Stimulated activated memory B cell treated with anti-CD40 and anti-IgM and Interleukin-4, amounts not matched to agents 10 μg/mL and 1 μg/mL and 100 μg/mL, for 72 hours (primary cell): Measurements from ENCODE around the gene DDX39A.
"Not testable (repeated sequence)": the region's sequence is repeated elsewhere in the genome, so short reads cannot be mapped to it uniquely, and the experiment has no call there.

Experiments used
- ATAC-seq: fragments of 150-1000 bp; cut with Tn5 transposase; 2 replicates; pipeline ENCODE4 v1.10.0; 2021
- H3K27ac Mint-ChIP-seq: one replicate; pipeline ENCODE4 v1.8.0; 2022; ENCODE audit warnings: mild to moderate bottlenecking, mixed read lengths
- H3K27me3 Mint-ChIP-seq: one replicate; pipeline ENCODE4 v1.8.0; 2022; ENCODE audit warnings: mixed read lengths
- H3K36me3 Mint-ChIP-seq: one replicate; pipeline ENCODE4 v1.8.0; 2022; ENCODE audit warnings: mixed read lengths
- H3K4me1 Mint-ChIP-seq: one replicate; pipeline ENCODE4 v1.8.0; 2022; ENCODE audit warnings: mixed read lengths
- H3K4me3 Mint-ChIP-seq: one replicate; pipeline ENCODE4 v1.8.0; 2022; ENCODE audit warnings: mild to moderate bottlenecking, moderate library complexity, mixed read lengths
- H3K9me3 Mint-ChIP-seq: one replicate; pipeline ENCODE4 v1.8.0; 2022; ENCODE audit warnings: mixed read lengths

DDX39A gene

GRCh38 chr19:14393329-14393728 is 25.8 kb downstream of the DDX39A start:
- Mint-ChIP-seq H3K4me3 (no peak overlapping the region), H3K9me3 (no peaks in the 10 kb centered on the region), H3K27me3 (no peaks in the 10 kb centered on the region), H3K36me3 (peaks cover 78% of the 10 kb centered on the region), H3K27ac (no peak overlapping the region), H3K4me1 (peaks cover 11% of the 10 kb centered on the region)
- ATAC-seq = no peak

- no peaks in the 10 kb centered on the region for H3K27me3 Mint-ChIP-seq
- H3K4me3 Mint-ChIP-seq = no peak overlapping the region
- peaks cover 6% of the 10 kb centered on the region for H3K4me1 Mint-ChIP-seq
- no peak for ATAC-seq
- no peaks in the 10 kb centered on the region for H3K9me3 Mint-ChIP-seq
- peaks cover 61% of the 10 kb centered on the region for H3K36me3 Mint-ChIP-seq
- no peak overlapping the region for H3K27ac Mint-ChIP-seq
Observed at GRCh38 chr19:14391156-14391821, 27.9 kb downstream of the DDX39A start.

- Mint-ChIP-seq H3K4me3 (no peak overlapping the region), H3K27me3 (no peaks in the 10 kb centered on the region), H3K36me3 (peaks cover 53% of the 10 kb centered on the region), H3K27ac (no peak overlapping the region), H3K9me3 (no peaks in the 10 kb centered on the region), H3K4me1 (peaks cover 7% of the 10 kb centered on the region)
- ATAC-seq = no peak
Observed at GRCh38 chr19:14390548-14390947, 28.6 kb downstream of the DDX39A start.

- peaks cover 37% of the 10 kb centered on the region for H3K4me1 Mint-ChIP-seq
- H3K27ac Mint-ChIP-seq = peak overlapping the region; percentile 95
- H3K4me3 Mint-ChIP-seq = peak overlapping the region; percentile 83
- ATAC-seq = no peak
- no peaks in the 10 kb centered on the region for H3K9me3 Mint-ChIP-seq
- no peaks in the 10 kb centered on the region for H3K27me3 Mint-ChIP-seq
- H3K36me3 Mint-ChIP-seq = peaks cover 18% of the 10 kb centered on the region
Observed at GRCh38 chr19:14385492-14385891, 33.6 kb downstream of the DDX39A start.

GRCh38 chr19:14383661-14384555 is 35.2 kb downstream of the DDX39A start:
- Mint-ChIP-seq H3K27ac (peak overlapping the region; percentile 95), H3K4me1 (peaks cover 52% of the 10 kb centered on the region), H3K4me3 (peak overlapping the region; percentile 83), H3K27me3 (no peaks in the 10 kb centered on the region), H3K36me3 (peaks cover 7% of the 10 kb centered on the region), H3K9me3 (no peaks in the 10 kb centered on the region)
- peak; percentile 70 for ATAC-seq

GRCh38 chr19:14381689-14382474 is 37.3 kb downstream of the DDX39A start:
- Mint-ChIP-seq H3K4me3 (peak overlapping the region; percentile 83), H3K36me3 (no peaks in the 10 kb centered on the region), H3K9me3 (no peaks in the 10 kb centered on the region), H3K4me1 (peaks cover 57% of the 10 kb centered on the region), H3K27ac (peak overlapping the region; percentile 95), H3K27me3 (no peaks in the 10 kb centered on the region)
- peak; percentile 61 for ATAC-seq

- Mint-ChIP-seq H3K4me1 (peaks cover 62% of the 10 kb centered on the region), H3K9me3 (no peaks in the 10 kb centered on the region), H3K36me3 (no peaks in the 10 kb centered on the region), H3K4me3 (no peak overlapping the region), H3K27me3 (no peaks in the 10 kb centered on the region), H3K27ac (peak overlapping the region; percentile 95)
- no peak for ATAC-seq
Observed at GRCh38 chr19:14379294-14380065, 39.7 kb downstream of the DDX39A start.

- H3K4me1 Mint-ChIP-seq = peaks cover 56% of the 10 kb centered on the region
- H3K36me3 Mint-ChIP-seq = no peaks in the 10 kb centered on the region
- peak overlapping the region; percentile 95 for H3K27ac Mint-ChIP-seq
- no peaks in the 10 kb centered on the region for H3K9me3 Mint-ChIP-seq
- ATAC-seq = no peak
- no peaks in the 10 kb centered on the region for H3K27me3 Mint-ChIP-seq
- H3K4me3 Mint-ChIP-seq = no peak overlapping the region
Observed at GRCh38 chr19:14378890-14379289, 40.3 kb downstream of the DDX39A start.

- peak; percentile 27 for ATAC-seq
- peaks cover 56% of the 10 kb centered on the region for H3K4me1 Mint-ChIP-seq
- H3K27me3 Mint-ChIP-seq = no peaks in the 10 kb centered on the region
- no peaks in the 10 kb centered on the region for H3K9me3 Mint-ChIP-seq
- H3K27ac Mint-ChIP-seq = peak overlapping the region; percentile 95
- H3K4me3 Mint-ChIP-seq = peak overlapping the region; percentile 84
- H3K36me3 Mint-ChIP-seq = no peaks in the 10 kb centered on the region
Observed at GRCh38 chr19:14377883-14378328, 41.2 kb downstream of the DDX39A start.

- peak; percentile 53 for ATAC-seq
- H3K4me3 Mint-ChIP-seq = peak overlapping the region; percentile 58
- H3K27me3 Mint-ChIP-seq = no peaks in the 10 kb centered on the region
- peaks cover 64% of the 10 kb centered on the region for H3K4me1 Mint-ChIP-seq
- no peaks in the 10 kb centered on the region for H3K9me3 Mint-ChIP-seq
- peak overlapping the region; percentile 98 for H3K27ac Mint-ChIP-seq
- no peaks in the 10 kb centered on the region for H3K36me3 Mint-ChIP-seq
Observed at GRCh38 chr19:14375582-14376291, 43.4 kb downstream of the DDX39A start.

- H3K27ac Mint-ChIP-seq = peak overlapping the region; percentile 98
- H3K4me1 Mint-ChIP-seq = peaks cover 62% of the 10 kb centered on the region
- H3K9me3 Mint-ChIP-seq = no peaks in the 10 kb centered on the region
- peak; percentile 88 for ATAC-seq
- H3K27me3 Mint-ChIP-seq = no peaks in the 10 kb centered on the region
- H3K4me3 Mint-ChIP-seq = peak overlapping the region; percentile 58
- H3K36me3 Mint-ChIP-seq = no peaks in the 10 kb centered on the region
Observed at GRCh38 chr19:14375055-14375581, 44.0 kb downstream of the DDX39A start.

- not testable (repeated sequence) for H3K9me3 Mint-ChIP-seq, ATAC-seq, H3K27me3 Mint-ChIP-seq, H3K4me3 Mint-ChIP-seq, H3K36me3 Mint-ChIP-seq
- Mint-ChIP-seq H3K27ac (peak overlapping the region; percentile 98), H3K4me1 (peaks cover 62% of the 10 kb centered on the region)
Observed at GRCh38 chr19:14374313-14374712, 44.8 kb downstream of the DDX39A start.

- not testable (repeated sequence) for H3K27me3 Mint-ChIP-seq, H3K9me3 Mint-ChIP-seq, ATAC-seq, H3K36me3 Mint-ChIP-seq, H3K4me3 Mint-ChIP-seq
- H3K27ac Mint-ChIP-seq = peak overlapping the region; percentile 100
- H3K4me1 Mint-ChIP-seq = peaks cover 59% of the 10 kb centered on the region
Observed at GRCh38 chr19:14372384-14373077, 46.6 kb downstream of the DDX39A start.
